Measurements from ENCODE around the gene DSCAML1.
A peak's percentile ranks its signal among the peaks of the same experiment; 100 is the strongest.

DSCAML1 gene

GRCh38 chr11:117502015-117502778 lies 294.8 kb downstream of the DSCAML1 start:
- H3K9me3 ChIP-seq (ENCODE audit: control insufficient read depth, insufficient read depth, low read length): no peaks in the 10 kb centered on the region
- no peak overlapping the region for H3K27ac ChIP-seq (ENCODE audit: low read depth, low read length)
- no peaks in the 10 kb centered on the region for H3K36me3 ChIP-seq (ENCODE audit: control insufficient read depth, insufficient read depth, low read length)
- no peak overlapping the region for H3K4me3 ChIP-seq (ENCODE audit: low read depth, low read length)
- peaks cover 13% of the 10 kb centered on the region for H3K4me1 ChIP-seq (ENCODE audit: control insufficient read depth, insufficient read depth, low read length)
- H3K9ac ChIP-seq (ENCODE audit: low read depth, low read length): no peak overlapping the region
- no peaks in the 10 kb centered on the region for H3K27me3 ChIP-seq (ENCODE audit: control insufficient read depth, insufficient read depth, low read length)

GRCh38 chr11:117501237-117501898 lies 295.6 kb downstream of the DSCAML1 start:
- no peak overlapping the region for H3K27ac ChIP-seq (ENCODE audit: low read depth, low read length)
- no peak overlapping the region for H3K9ac ChIP-seq (ENCODE audit: low read depth, low read length)
- H3K9me3 ChIP-seq (ENCODE audit: control insufficient read depth, insufficient read depth, low read length): no peaks in the 10 kb centered on the region
- no peak overlapping the region for H3K4me3 ChIP-seq (ENCODE audit: low read depth, low read length)
- no peaks in the 10 kb centered on the region for H3K27me3 ChIP-seq (ENCODE audit: control insufficient read depth, insufficient read depth, low read length)
- peaks cover 13% of the 10 kb centered on the region for H3K4me1 ChIP-seq (ENCODE audit: control insufficient read depth, insufficient read depth, low read length)
- H3K36me3 ChIP-seq (ENCODE audit: control insufficient read depth, insufficient read depth, low read length): no peaks in the 10 kb centered on the region

- Histone ChIP-seq H3K4me3 (ENCODE audit: low read depth, low read length) (no peak overlapping the region), H3K9me3 (ENCODE audit: control insufficient read depth, insufficient read depth, low read length) (no peaks in the 10 kb centered on the region), H3K9ac (ENCODE audit: low read depth, low read length) (no peak overlapping the region), H3K4me1 (ENCODE audit: control insufficient read depth, insufficient read depth, low read length) (peaks cover 13% of the 10 kb centered on the region), H3K27ac (ENCODE audit: low read depth, low read length) (no peak overlapping the region), H3K27me3 (ENCODE audit: control insufficient read depth, insufficient read depth, low read length) (no peaks in the 10 kb centered on the region), H3K36me3 (ENCODE audit: control insufficient read depth, insufficient read depth, low read length) (no peaks in the 10 kb centered on the region)
These were observed 298.2 kb downstream of the DSCAML1 start for GRCh38 chr11:117498791-117499190.

GRCh38 chr11:117497206-117497951 lies 299.6 kb downstream of the DSCAML1 start:
- Histone ChIP-seq H3K9me3 (ENCODE audit: control insufficient read depth, insufficient read depth, low read length) (no peaks in the 10 kb centered on the region), H3K9ac (ENCODE audit: low read depth, low read length) (no peak overlapping the region), H3K27ac (ENCODE audit: low read depth, low read length) (no peak overlapping the region), H3K27me3 (ENCODE audit: control insufficient read depth, insufficient read depth, low read length) (no peaks in the 10 kb centered on the region), H3K4me3 (ENCODE audit: low read depth, low read length) (no peak overlapping the region), H3K36me3 (ENCODE audit: control insufficient read depth, insufficient read depth, low read length) (no peaks in the 10 kb centered on the region), H3K4me1 (ENCODE audit: control insufficient read depth, insufficient read depth, low read length) (peaks cover 11% of the 10 kb centered on the region)

- H3K4me3 ChIP-seq (ENCODE audit: low read depth, low read length): no peak overlapping the region
- H3K27ac ChIP-seq (ENCODE audit: low read depth, low read length): no peak overlapping the region
- no peaks in the 10 kb centered on the region for H3K27me3 ChIP-seq (ENCODE audit: control insufficient read depth, insufficient read depth, low read length)
- no peaks in the 10 kb centered on the region for H3K9me3 ChIP-seq (ENCODE audit: control insufficient read depth, insufficient read depth, low read length)
- peaks cover 10% of the 10 kb centered on the region for H3K4me1 ChIP-seq (ENCODE audit: control insufficient read depth, insufficient read depth, low read length)
- H3K9ac ChIP-seq (ENCODE audit: low read depth, low read length): no peak overlapping the region
- H3K36me3 ChIP-seq (ENCODE audit: control insufficient read depth, insufficient read depth, low read length): no peaks in the 10 kb centered on the region
These were observed 301.7 kb downstream of the DSCAML1 start for GRCh38 chr11:117495357-117495756.

GRCh38 chr11:117492578-117493251 lies 304.3 kb downstream of the DSCAML1 start:
- no peak overlapping the region for H3K4me3 ChIP-seq (ENCODE audit: low read depth, low read length)
- no peaks in the 10 kb centered on the region for H3K27me3 ChIP-seq (ENCODE audit: control insufficient read depth, insufficient read depth, low read length)
- H3K4me1 ChIP-seq (ENCODE audit: control insufficient read depth, insufficient read depth, low read length): peaks cover 16% of the 10 kb centered on the region
- no peaks in the 10 kb centered on the region for H3K9me3 ChIP-seq (ENCODE audit: control insufficient read depth, insufficient read depth, low read length)
- peak overlapping the region; percentile 27 for H3K27ac ChIP-seq (ENCODE audit: low read depth, low read length)
- H3K36me3 ChIP-seq (ENCODE audit: control insufficient read depth, insufficient read depth, low read length): no peaks in the 10 kb centered on the region
- no peak overlapping the region for H3K9ac ChIP-seq (ENCODE audit: low read depth, low read length)

GRCh38 chr11:117490911-117491310 lies 306.1 kb downstream of the DSCAML1 start:
- Histone ChIP-seq H3K4me3 (ENCODE audit: low read depth, low read length) (no peak overlapping the region), H3K9me3 (ENCODE audit: control insufficient read depth, insufficient read depth, low read length) (no peaks in the 10 kb centered on the region), H3K27ac (ENCODE audit: low read depth, low read length) (no peak overlapping the region), H3K4me1 (ENCODE audit: control insufficient read depth, insufficient read depth, low read length) (peaks cover 16% of the 10 kb centered on the region), H3K36me3 (ENCODE audit: control insufficient read depth, insufficient read depth, low read length) (no peaks in the 10 kb centered on the region), H3K9ac (ENCODE audit: low read depth, low read length) (no peak overlapping the region), H3K27me3 (ENCODE audit: control insufficient read depth, insufficient read depth, low read length) (no peaks in the 10 kb centered on the region)

- H3K4me3 ChIP-seq (ENCODE audit: low read depth, low read length): no peak overlapping the region
- no peak overlapping the region for H3K9ac ChIP-seq (ENCODE audit: low read depth, low read length)
- H3K36me3 ChIP-seq (ENCODE audit: control insufficient read depth, insufficient read depth, low read length): no peaks in the 10 kb centered on the region
- H3K4me1 ChIP-seq (ENCODE audit: control insufficient read depth, insufficient read depth, low read length): peaks cover 16% of the 10 kb centered on the region
- no peak overlapping the region for H3K27ac ChIP-seq (ENCODE audit: low read depth, low read length)
- no peaks in the 10 kb centered on the region for H3K27me3 ChIP-seq (ENCODE audit: control insufficient read depth, insufficient read depth, low read length)
- no peaks in the 10 kb centered on the region for H3K9me3 ChIP-seq (ENCODE audit: control insufficient read depth, insufficient read depth, low read length)
These were observed 306.9 kb downstream of the DSCAML1 start for GRCh38 chr11:117489999-117490679.

- Histone ChIP-seq H3K4me1 (ENCODE audit: control insufficient read depth, insufficient read depth, low read length) (peaks cover 22% of the 10 kb centered on the region), H3K36me3 (ENCODE audit: control insufficient read depth, insufficient read depth, low read length) (no peaks in the 10 kb centered on the region), H3K9ac (ENCODE audit: low read depth, low read length) (no peak overlapping the region), H3K4me3 (ENCODE audit: low read depth, low read length) (no peak overlapping the region), H3K27ac (ENCODE audit: low read depth, low read length) (no peak overlapping the region), H3K27me3 (ENCODE audit: control insufficient read depth, insufficient read depth, low read length) (no peaks in the 10 kb centered on the region), H3K9me3 (ENCODE audit: control insufficient read depth, insufficient read depth, low read length) (no peaks in the 10 kb centered on the region)
These were observed 307.7 kb downstream of the DSCAML1 start for GRCh38 chr11:117488996-117489952.

Measured in HUES48 (cell line).